Measurements from ENCODE around the gene ARFIP2.

The ARFIP2 gene

GRCh38 chr11:6442441-6442840 is 38.7 kb downstream of the ARFIP2 start:
- no peak overlapping the region for H3K4me3 ChIP-seq (ENCODE audit: low read length in 2 of 2)

GRCh38 chr11:6440906-6441358 is 40.2 kb downstream of the ARFIP2 start, which contains the start of gene HPX:
TSS of gene HPX (minus strand) at chr11:6440987. CDS start at chr11:6440963, 24 bp downstream.
- peaks cover 3% of the 10 kb centered on the region for H3K4me1 ChIP-seq (ENCODE audit: control insufficient read depth, insufficient read depth, low read length)
- no peak within 1 kb of the TSS for H3K27ac ChIP-seq (ENCODE audit: low read length)
- peak within 1 kb of the TSS in 1 of 2 donors; percentile 5 for H3K9ac ChIP-seq (ENCODE audit: low read length in 2 of 2)
- H3K4me3 ChIP-seq (ENCODE audit: low read length in 2 of 2): no peak within 1 kb of the TSS
- no peaks in the 10 kb centered on the region for H3K27me3 ChIP-seq (ENCODE audit: control insufficient read depth in 1 of 2, insufficient read depth in 2 of 2, low read length in 2 of 2)
- peaks cover 0 to 2% of the 10 kb centered on the region in 2 donors for H3K36me3 ChIP-seq (ENCODE audit: control insufficient read depth in 2 of 2, insufficient read depth in 2 of 2, low read length in 2 of 2)
- H3K9me3 ChIP-seq (ENCODE audit: control insufficient read depth in 2 of 2, low read length in 2 of 2): no peaks in the 10 kb centered on the region

More at GRCh38 chr11:6442441-6442840, 38.7 kb downstream of the ARFIP2 start:
- no peaks in the 10 kb centered on the region for H3K36me3 ChIP-seq (ENCODE audit: control insufficient read depth in 2 of 2, insufficient read depth in 2 of 2, low read length in 2 of 2)
- H3K9me3 ChIP-seq (ENCODE audit: control insufficient read depth in 2 of 2, low read length in 2 of 2): no peaks in the 10 kb centered on the region
- H3K4me1 ChIP-seq (ENCODE audit: control insufficient read depth, insufficient read depth, low read length): peaks cover 3% of the 10 kb centered on the region
- H3K9ac ChIP-seq (ENCODE audit: low read length in 2 of 2): no peak overlapping the region
- no peaks in the 10 kb centered on the region for H3K27me3 ChIP-seq (ENCODE audit: control insufficient read depth in 1 of 2, insufficient read depth in 2 of 2, low read length in 2 of 2)
- H3K27ac ChIP-seq (ENCODE audit: low read length): no peak overlapping the region

- peaks cover 3% of the 10 kb centered on the region for H3K4me1 ChIP-seq (ENCODE audit: control insufficient read depth, insufficient read depth, low read length)
These were observed 42.1 kb downstream of the ARFIP2 start for GRCh38 chr11:6438979-6439571.

GRCh38 chr11:6437993-6438392 is 43.1 kb downstream of the ARFIP2 start:
- Histone ChIP-seq H3K4me1 (ENCODE audit: control insufficient read depth, insufficient read depth, low read length) (peaks cover 3% of the 10 kb centered on the region), H3K4me3 (ENCODE audit: low read length in 2 of 2) (no peak overlapping the region), H3K36me3 (ENCODE audit: control insufficient read depth in 2 of 2, insufficient read depth in 2 of 2, low read length in 2 of 2) (peaks cover 0 to 2% of the 10 kb centered on the region in 2 donors), H3K27me3 (ENCODE audit: control insufficient read depth in 1 of 2, insufficient read depth in 2 of 2, low read length in 2 of 2) (no peaks in the 10 kb centered on the region), H3K27ac (ENCODE audit: low read length) (no peak overlapping the region), H3K9ac (ENCODE audit: low read length in 2 of 2) (no peak overlapping the region), H3K9me3 (ENCODE audit: control insufficient read depth in 2 of 2, low read length in 2 of 2) (no peaks in the 10 kb centered on the region)

More at GRCh38 chr11:6438979-6439571, 42.1 kb downstream of the ARFIP2 start:
- peak overlapping the region in 1 of 2 donors; percentile 21 for H3K9ac ChIP-seq (ENCODE audit: low read length in 2 of 2)
- no peak overlapping the region for H3K27ac ChIP-seq (ENCODE audit: low read length)
- no peaks in the 10 kb centered on the region for H3K27me3 ChIP-seq (ENCODE audit: control insufficient read depth in 1 of 2, insufficient read depth in 2 of 2, low read length in 2 of 2)
- H3K4me3 ChIP-seq (ENCODE audit: low read length in 2 of 2): no peak overlapping the region
- no peaks in the 10 kb centered on the region for H3K9me3 ChIP-seq (ENCODE audit: control insufficient read depth in 2 of 2, low read length in 2 of 2)
- peaks cover 0 to 2% of the 10 kb centered on the region in 2 donors for H3K36me3 ChIP-seq (ENCODE audit: control insufficient read depth in 2 of 2, insufficient read depth in 2 of 2, low read length in 2 of 2)

- no peak overlapping the region for H3K27ac ChIP-seq (ENCODE audit: low read length)
- no peaks in the 10 kb centered on the region for H3K27me3 ChIP-seq (ENCODE audit: control insufficient read depth in 1 of 2, insufficient read depth in 2 of 2, low read length in 2 of 2)
- H3K9ac ChIP-seq (ENCODE audit: low read length in 2 of 2): no peak overlapping the region
- peaks cover 3% of the 10 kb centered on the region for H3K4me1 ChIP-seq (ENCODE audit: control insufficient read depth, insufficient read depth, low read length)
- H3K36me3 ChIP-seq (ENCODE audit: control insufficient read depth in 2 of 2, insufficient read depth in 2 of 2, low read length in 2 of 2): peaks cover 0 to 2% of the 10 kb centered on the region in 2 donors
- H3K4me3 ChIP-seq (ENCODE audit: low read length in 2 of 2): no peak overlapping the region
- H3K9me3 ChIP-seq (ENCODE audit: control insufficient read depth in 2 of 2, low read length in 2 of 2): no peaks in the 10 kb centered on the region
These were observed 43.7 kb downstream of the ARFIP2 start for GRCh38 chr11:6437423-6437822.

- Histone ChIP-seq H3K4me3 (ENCODE audit: low read length in 2 of 2) (no peak overlapping the region), H3K27ac (ENCODE audit: low read length) (no peak overlapping the region), H3K27me3 (ENCODE audit: control insufficient read depth in 1 of 2, insufficient read depth in 2 of 2, low read length in 2 of 2) (no peaks in the 10 kb centered on the region), H3K4me1 (ENCODE audit: control insufficient read depth, insufficient read depth, low read length) (no peaks in the 10 kb centered on the region), H3K9me3 (ENCODE audit: control insufficient read depth in 2 of 2, low read length in 2 of 2) (no peaks in the 10 kb centered on the region), H3K9ac (ENCODE audit: low read length in 2 of 2) (no peak overlapping the region), H3K36me3 (ENCODE audit: control insufficient read depth in 2 of 2, insufficient read depth in 2 of 2, low read length in 2 of 2) (peaks cover 0 to 2% of the 10 kb centered on the region in 2 donors)
These were observed 47.0 kb downstream of the ARFIP2 start for GRCh38 chr11:6433998-6434660.

- Histone ChIP-seq H3K27me3 (ENCODE audit: control insufficient read depth in 1 of 2, insufficient read depth in 2 of 2, low read length in 2 of 2) (no peaks in the 10 kb centered on the region), H3K9me3 (ENCODE audit: control insufficient read depth in 2 of 2, low read length in 2 of 2) (no peaks in the 10 kb centered on the region), H3K27ac (ENCODE audit: low read length) (no peak overlapping the region), H3K36me3 (ENCODE audit: control insufficient read depth in 2 of 2, insufficient read depth in 2 of 2, low read length in 2 of 2) (peaks cover 0 to 2% of the 10 kb centered on the region in 2 donors), H3K9ac (ENCODE audit: low read length in 2 of 2) (no peak overlapping the region), H3K4me3 (ENCODE audit: low read length in 2 of 2) (no peak overlapping the region), H3K4me1 (ENCODE audit: control insufficient read depth, insufficient read depth, low read length) (no peaks in the 10 kb centered on the region)
These were observed 49.3 kb downstream of the ARFIP2 start for GRCh38 chr11:6431861-6432260.

GRCh38 chr11:6427516-6427915 is 53.6 kb downstream of the ARFIP2 start:
- Histone ChIP-seq H3K27me3 (ENCODE audit: control insufficient read depth in 1 of 2, insufficient read depth in 2 of 2, low read length in 2 of 2) (no peaks in the 10 kb centered on the region), H3K9me3 (ENCODE audit: control insufficient read depth in 2 of 2, low read length in 2 of 2) (no peaks in the 10 kb centered on the region), H3K27ac (ENCODE audit: low read length) (no peak overlapping the region), H3K4me3 (ENCODE audit: low read length in 2 of 2) (no peak overlapping the region), H3K4me1 (ENCODE audit: control insufficient read depth, insufficient read depth, low read length) (no peaks in the 10 kb centered on the region), H3K9ac (ENCODE audit: low read length in 2 of 2) (no peak overlapping the region), H3K36me3 (ENCODE audit: control insufficient read depth in 2 of 2, insufficient read depth in 2 of 2, low read length in 2 of 2) (no peaks in the 10 kb centered on the region)
